Caco-2 (cell line): Measurements from ENCODE around the gene KLHL26. TPM values are rescaled to one million over a fixed set of nuclear protein-coding genes. Genes with fewer than 3 reads are reported as not detected.

ENCODE experiments used
- BruUV-seq: library from RNA; stranded (reverse); fragments of 400-500 nt; replicated peaks from 2 replicates; lab custom pipeline; 2021; lab: Mats Ljungman, UMichigan
- CTCF ChIA-PET: fragments of 300-600 bp; sonication (Branson Sonifier 250); formaldehyde crosslinking; loops from one replicate; lab custom pipeline; 2022; ENCODE audit warnings: antibody characterized with exemption; lab: Charles Lee
- POLR2A ChIA-PET: fragments of 300-600 bp; sonication (Branson Sonifier 250); formaldehyde crosslinking; loops from one replicate; lab custom pipeline; 2022; ENCODE audit warnings: antibody characterized with exemption; lab: Charles Lee
- DNase-seq, 2 experiments: peaks; one replicate each; pipeline versions ENCODE4 v3.0.0 to v3.0.0-alpha.2; 2020 to 2022
- H3K27me3 ChIP-seq: replicated peaks from 2 replicates; pipeline ENCODE4 v1.6.0; 2011; ENCODE audit warnings: low read length; ENCODE audit not compliant: control insufficient read depth, insufficient read depth
- H3K36me3 ChIP-seq: 2 replicates; pipeline ENCODE4 v1.5.1; 2011; ENCODE audit warnings: low read length; ENCODE audit not compliant: control insufficient read depth, insufficient read depth
- H3K4me1 ChIP-seq: fragments of 250-450 bp; sonication (Bioruptor Pico); 2 replicates; pipeline ENCODE4 v1.5.1; 2020; ENCODE audit warnings: mild to moderate bottlenecking
- H3K4me3 ChIP-seq: 2 replicates; pipeline ENCODE4 v1.5.1; 2011; ENCODE audit warnings: low read depth, mild to moderate bottlenecking, control low read depth, low read length
- H3K9me3 ChIP-seq: fragments of 250-450 bp; sonication (Bioruptor Pico); 2 replicates; pipeline ENCODE4 v1.5.1; 2020; ENCODE audit warnings: mild to moderate bottlenecking, moderate library complexity
- H3K27ac Mint-ChIP-seq: one replicate; pipeline ENCODE4 v1.8.0; 2022; ENCODE audit warnings: mixed read lengths; ENCODE audit not compliant: unreplicated experiment
- H3K27me3 Mint-ChIP-seq: one replicate; pipeline ENCODE4 v1.8.0; 2022; ENCODE audit warnings: mixed read lengths; ENCODE audit not compliant: insufficient read depth, unreplicated experiment
- H3K36me3 Mint-ChIP-seq: one replicate; pipeline ENCODE4 v1.8.0; 2022; ENCODE audit warnings: mild to moderate bottlenecking, mixed read lengths; ENCODE audit not compliant: insufficient read depth, unreplicated experiment
- H3K4me1 Mint-ChIP-seq: one replicate; pipeline ENCODE4 v1.8.0; 2022; ENCODE audit warnings: low read depth, mixed read lengths; ENCODE audit not compliant: unreplicated experiment
- H3K4me3 Mint-ChIP-seq: one replicate; pipeline ENCODE4 v1.8.0; 2022; ENCODE audit warnings: mild to moderate bottlenecking, moderate library complexity, mixed read lengths; ENCODE audit not compliant: unreplicated experiment
- H3K9me3 Mint-ChIP-seq: one replicate; pipeline ENCODE4 v1.8.0; 2022; ENCODE audit warnings: mixed read lengths; ENCODE audit not compliant: unreplicated experiment
- intact Hi-C: fragments of 100-400 bp; cut with micrococcal nuclease; formaldehyde crosslinking; loops from one replicate; pipeline ENCODE4 v1.10.0; 2022; ENCODE audit not compliant: unreplicated experiment
- total RNA-seq: library from RNA; stranded (reverse); gene quantifications from 2 replicates; pipeline ENCODE4 v1.2.3, GENCODE V29; 2022
- TF ChIP-seq, protein P1 (sequence below), 2 experiments: fragments of 200-600 bp in 1 of 2; IDR thresholded peaks; 1 replicate in 1 of 2; 2 replicates in 1 of 2; pipeline versions ENCODE4 v1.5.1 to v1.8.0; 2011 to 2022; ENCODE audit warnings: antibody characterized with exemption in 1 of 2, control low read depth in 1 of 2, inconsistent platforms in 1 of 2, low read depth in 1 of 2, low read length in 1 of 2, mild to moderate bottlenecking in 1 of 2, moderate library complexity in 1 of 2; ENCODE audit not compliant: insufficient read depth in 1 of 2, severe bottlenecking in 1 of 2, unreplicated experiment in 1 of 2

The KLHL26 gene
- total RNA-seq, 1 experiment from 2014 or later, result 9.8 TPM

DNA sequence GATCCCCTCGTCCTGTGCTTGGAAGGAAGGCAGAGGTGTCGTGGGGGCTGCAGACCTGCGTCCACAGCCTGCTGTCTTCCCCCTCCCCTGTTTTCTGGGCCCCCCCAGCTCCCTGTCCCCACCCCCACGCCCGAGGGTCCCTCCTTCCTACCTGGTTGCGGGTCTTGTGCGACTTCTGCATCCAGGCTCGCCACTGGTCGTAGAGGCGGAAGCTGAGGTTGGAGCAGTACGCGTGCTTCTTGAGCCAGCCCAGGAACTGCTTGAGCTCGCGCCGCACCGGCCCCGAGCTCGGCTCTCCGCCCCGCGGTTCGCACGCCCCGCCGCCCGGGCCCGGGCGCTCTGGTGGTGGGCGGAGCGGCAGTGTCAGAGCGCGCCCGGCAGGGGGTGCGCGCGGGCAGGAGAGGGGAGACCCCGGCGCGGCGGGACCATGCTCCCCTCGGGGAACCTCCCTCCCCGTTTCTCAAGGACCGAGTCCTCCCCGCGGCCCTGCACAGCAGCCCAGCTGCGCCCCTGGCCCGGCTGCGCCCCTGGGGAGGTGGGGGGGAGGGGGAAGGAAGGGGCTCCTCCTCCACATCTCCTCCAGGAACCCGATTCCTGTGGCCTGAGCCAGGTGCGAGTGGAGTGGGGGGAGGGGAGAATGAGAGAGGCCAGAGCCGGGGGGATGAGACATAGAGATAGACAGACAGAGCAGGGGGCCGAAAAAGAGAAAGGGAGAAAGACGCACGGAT is 42.6 kb upstream of the KLHL26 start:
- Mint-ChIP-seq H3K36me3 (peaks cover 10% of the 10 kb centered on the region), H3K4me1 (peaks cover 7% of the 10 kb centered on the region), H3K27ac (peak overlapping the region; percentile 46), H3K27me3 (no peaks in the 10 kb centered on the region), H3K4me3 (peak overlapping the region; percentile 58), H3K9me3 (no peaks in the 10 kb centered on the region)
- intact Hi-C loops, result loop anchor here (1.0 kb wide), 1 partner anchor 78 kb away; no protein-coding TSS in a partner anchor
- Histone ChIP-seq H3K27me3 (no peaks in the 10 kb centered on the region), H3K9me3 (no peaks in the 10 kb centered on the region), H3K36me3 (no peaks in the 10 kb centered on the region), H3K4me1 (peaks cover 4% of the 10 kb centered on the region; the same call in 1 of the 2 replicates), H3K4me3 (peak overlapping the region; percentile 42)
- no TSS peak for BruUV-seq
- CTCF ChIA-PET, result interaction anchor here (0.5 to 1.2 kb wide), 11 partner anchors 23 to 253 kb away, joined by 3 to 17 read pairs (median 4); partner anchors contain the start of gene KXD1
- POLR2A ChIA-PET, result interaction anchor here (0.7 kb wide), 1 partner anchor 43 kb away, joined by 10 read pairs; no protein-coding TSS in a partner anchor
- peak; percentile 58 to 84 for DNase-seq
- TF ChIP-seq, protein P1, sequence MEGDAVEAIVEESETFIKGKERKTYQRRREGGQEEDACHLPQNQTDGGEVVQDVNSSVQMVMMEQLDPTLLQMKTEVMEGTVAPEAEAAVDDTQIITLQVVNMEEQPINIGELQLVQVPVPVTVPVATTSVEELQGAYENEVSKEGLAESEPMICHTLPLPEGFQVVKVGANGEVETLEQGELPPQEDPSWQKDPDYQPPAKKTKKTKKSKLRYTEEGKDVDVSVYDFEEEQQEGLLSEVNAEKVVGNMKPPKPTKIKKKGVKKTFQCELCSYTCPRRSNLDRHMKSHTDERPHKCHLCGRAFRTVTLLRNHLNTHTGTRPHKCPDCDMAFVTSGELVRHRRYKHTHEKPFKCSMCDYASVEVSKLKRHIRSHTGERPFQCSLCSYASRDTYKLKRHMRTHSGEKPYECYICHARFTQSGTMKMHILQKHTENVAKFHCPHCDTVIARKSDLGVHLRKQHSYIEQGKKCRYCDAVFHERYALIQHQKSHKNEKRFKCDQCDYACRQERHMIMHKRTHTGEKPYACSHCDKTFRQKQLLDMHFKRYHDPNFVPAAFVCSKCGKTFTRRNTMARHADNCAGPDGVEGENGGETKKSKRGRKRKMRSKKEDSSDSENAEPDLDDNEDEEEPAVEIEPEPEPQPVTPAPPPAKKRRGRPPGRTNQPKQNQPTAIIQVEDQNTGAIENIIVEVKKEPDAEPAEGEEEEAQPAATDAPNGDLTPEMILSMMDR (IDR thresholded peaks at IDR 0.05; ENCODE audit: insufficient read depth in 1 of 2, low read depth in 1 of 2, low read length in 1 of 2, severe bottlenecking in 1 of 2, unreplicated experiment in 1 of 2), result peak; percentile 53 to 90

DNA sequence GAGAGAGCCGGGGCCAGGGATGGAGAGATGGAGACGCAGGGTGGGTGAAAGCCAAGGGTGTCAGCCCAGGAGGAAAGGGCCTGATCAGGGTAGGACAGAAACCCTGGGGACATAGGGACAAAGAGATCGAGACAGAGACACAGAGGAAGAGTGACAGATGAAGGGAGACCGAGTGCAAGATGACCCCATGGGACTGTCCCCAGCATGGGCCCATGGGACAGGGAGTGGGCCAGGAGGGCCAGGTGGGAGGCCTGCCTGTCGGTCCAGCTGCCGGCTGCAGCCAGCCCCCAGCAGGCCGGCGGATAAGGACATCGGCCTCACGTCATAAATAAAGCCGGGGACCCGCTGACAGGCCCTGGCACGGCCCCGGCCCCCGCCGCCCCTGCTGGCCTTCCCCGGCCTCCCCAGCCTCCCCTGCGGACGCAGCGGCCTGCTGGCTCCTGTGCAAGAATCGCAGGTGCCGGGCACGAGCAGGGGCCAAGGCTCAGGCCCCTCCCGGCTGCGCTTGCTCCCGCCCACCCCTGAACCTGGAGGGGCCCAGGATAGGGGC is 41.9 kb upstream of the KLHL26 start:
- ChIA-PET CTCF (interaction anchor here (1.0 kb wide), 2 partner anchors 106 to 120 kb away, joined by 4 to 6 read pairs; no protein-coding TSS in a partner anchor), POLR2A (no interaction called here)
- intact Hi-C loops, result loop anchor here (1.0 kb wide), 1 partner anchor 77 kb away; no protein-coding TSS in a partner anchor
- Mint-ChIP-seq H3K36me3 (peaks cover 10% of the 10 kb centered on the region), H3K4me1 (peaks cover 7% of the 10 kb centered on the region), H3K27me3 (no peaks in the 10 kb centered on the region), H3K9me3 (no peaks in the 10 kb centered on the region), H3K27ac (peak overlapping the region; percentile 46), H3K4me3 (peak overlapping the region; percentile 58)
- TF ChIP-seq, protein P1 (IDR thresholded peaks at IDR 0.05; ENCODE audit: insufficient read depth in 1 of 2, low read depth in 1 of 2, low read length in 1 of 2, severe bottlenecking in 1 of 2, unreplicated experiment in 1 of 2), result no peak
- no TSS peak for BruUV-seq
- Histone ChIP-seq H3K4me3 (peak overlapping the region; percentile 38), H3K4me1 (peaks cover 4% of the 10 kb centered on the region; the same call in 1 of the 2 replicates), H3K27me3 (no peaks in the 10 kb centered on the region), H3K9me3 (no peaks in the 10 kb centered on the region), H3K36me3 (no peaks in the 10 kb centered on the region)
- no peak for DNase-seq

DNA sequence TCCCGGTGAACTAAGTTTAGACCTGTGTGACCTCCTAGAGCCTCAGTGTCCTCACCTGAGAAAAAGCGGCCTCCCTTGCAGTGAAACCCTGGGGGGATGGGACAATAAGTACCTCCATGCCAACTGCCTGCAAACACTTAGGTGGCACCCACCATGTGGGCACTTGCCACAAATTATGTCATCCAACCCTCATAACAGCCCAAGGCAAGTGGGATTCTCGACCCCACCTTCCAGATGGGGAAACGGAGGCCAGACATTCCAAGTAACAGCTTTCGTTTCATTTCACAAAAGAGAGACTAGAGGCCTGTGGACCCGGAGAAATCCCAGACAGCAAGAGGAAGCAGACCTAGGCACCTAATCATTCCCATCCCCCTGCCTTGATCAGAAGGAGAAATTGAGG is 41.4 kb upstream of the KLHL26 start:
- Histone ChIP-seq H3K4me3 (no peak overlapping the region), H3K4me1 (peaks cover 4% of the 10 kb centered on the region; the same call in 1 of the 2 replicates), H3K36me3 (no peaks in the 10 kb centered on the region), H3K9me3 (no peaks in the 10 kb centered on the region), H3K27me3 (no peaks in the 10 kb centered on the region)
- Mint-ChIP-seq H3K4me1 (peaks cover 7% of the 10 kb centered on the region), H3K27ac (no peak overlapping the region), H3K27me3 (no peaks in the 10 kb centered on the region), H3K4me3 (peak overlapping the region; percentile 49), H3K36me3 (peaks cover 10% of the 10 kb centered on the region), H3K9me3 (no peaks in the 10 kb centered on the region)
- POLR2A ChIA-PET, result no interaction called here
- TF ChIP-seq, protein P1 (IDR thresholded peaks at IDR 0.05; ENCODE audit: insufficient read depth in 1 of 2, low read depth in 1 of 2, low read length in 1 of 2, severe bottlenecking in 1 of 2, unreplicated experiment in 1 of 2), result no peak
- BruUV-seq, result no TSS peak
- no peak for DNase-seq
- intact Hi-C loops, result no loop called here
- CTCF ChIA-PET, result no interaction called here
